Activated effector memory CD4-positive, alpha-beta T cell treated with anti-CD3 and anti-CD28 coated beads, Interleukin-2, amount 50 U/mL, for 16 hours (primary cell): ENCODE measurements around the gene GUCY1B1.
"Not testable (repeated sequence)": the region's sequence is repeated elsewhere in the genome, so short reads cannot be mapped to it uniquely, and the experiment has no call there.

Source experiments
- DNase-seq: peaks from one replicate; pipeline ENCODE4 v3.0.0-alpha.2; 2020

Gene GUCY1B1

GRCh38 chr4:155762334-155762733 lies 3.5 kb downstream of the GUCY1B1 start:
- DNase-seq: no peak

DNA sequence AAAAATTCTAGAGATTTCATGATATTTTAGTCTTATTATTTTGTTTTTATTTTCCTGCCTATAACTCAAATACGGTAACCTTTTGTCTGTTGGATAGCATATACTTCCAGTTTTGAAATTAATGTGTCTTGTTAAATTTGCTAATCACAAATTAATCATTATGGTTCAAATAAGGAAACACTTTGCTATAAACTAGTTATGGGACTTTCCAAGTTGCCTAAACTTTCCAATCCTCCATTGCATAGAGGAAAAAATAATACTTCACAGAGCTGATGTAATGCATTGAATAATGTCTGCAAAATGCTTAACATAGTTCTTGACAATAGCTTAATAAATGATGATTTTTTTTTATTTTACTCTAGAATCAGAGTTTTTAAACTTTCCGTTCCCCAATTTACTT lies 4.7 kb downstream of the GUCY1B1 start:
- DNase-seq: no peak

GRCh38 chr4:155765149-155765548 lies 6.3 kb downstream of the GUCY1B1 start:
- DNase-seq: no peak

- no peak for DNase-seq
Measured at GRCh38 chr4:155766622-155767021, 7.8 kb downstream of the GUCY1B1 start.

- DNase-seq: no peak
Measured at GRCh38 chr4:155768370-155768769, 9.5 kb downstream of the GUCY1B1 start.

DNA sequence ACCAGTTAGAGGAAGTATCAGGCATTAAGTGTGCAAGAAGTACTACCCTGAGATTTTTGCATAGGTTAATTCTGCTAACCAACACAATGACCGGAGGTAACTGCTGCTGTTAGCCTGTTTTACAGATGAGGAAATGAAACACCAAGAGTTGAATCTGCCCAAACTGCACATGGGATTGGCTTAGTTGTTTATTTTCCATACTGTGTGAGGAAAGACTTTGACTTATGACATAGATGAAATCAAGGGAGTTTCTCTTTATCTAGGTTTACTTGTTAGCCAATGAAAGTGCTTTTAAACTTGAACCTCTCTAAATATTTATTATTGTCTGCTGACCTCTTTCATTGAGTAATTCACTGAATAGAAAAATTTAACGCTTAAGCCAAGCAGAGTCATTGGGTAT lies 10.3 kb downstream of the GUCY1B1 start:
- DNase-seq: no peak

DNA sequence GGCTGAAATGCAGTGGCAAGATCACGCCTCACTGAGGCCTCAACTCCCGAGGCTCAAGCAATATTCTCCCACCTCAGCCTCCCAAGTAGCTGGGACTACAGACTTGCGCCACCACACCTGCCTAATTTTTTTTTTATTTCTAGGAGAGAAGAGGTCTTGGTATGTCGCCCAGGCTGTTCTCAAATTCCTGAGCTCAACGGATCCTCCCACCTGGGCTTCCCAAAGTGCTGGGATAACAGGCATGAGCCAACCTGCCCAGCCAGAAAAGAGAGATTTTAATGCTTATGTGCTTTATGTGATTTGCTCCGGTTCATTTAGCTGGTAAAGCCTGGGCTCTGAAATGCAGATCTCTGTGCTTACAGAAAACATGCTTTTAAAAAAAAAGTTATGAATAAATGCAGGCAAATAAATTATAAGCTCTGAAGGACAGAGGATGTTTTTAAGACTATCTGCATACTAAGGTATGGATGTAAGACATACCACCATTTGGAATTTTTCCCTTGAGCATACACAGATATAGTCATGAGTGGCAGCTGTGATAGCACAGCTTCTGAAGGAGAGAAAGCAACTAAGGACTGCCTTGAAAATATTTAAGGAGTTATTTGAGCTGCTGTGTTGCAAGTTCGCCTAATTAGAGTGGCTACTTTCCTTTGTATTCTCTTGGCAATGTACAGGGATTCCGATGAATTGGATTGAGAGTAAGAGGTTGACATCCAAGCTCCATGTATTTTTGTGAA lies 13.8 kb downstream of the GUCY1B1 start:
- no peak for DNase-seq

DNA sequence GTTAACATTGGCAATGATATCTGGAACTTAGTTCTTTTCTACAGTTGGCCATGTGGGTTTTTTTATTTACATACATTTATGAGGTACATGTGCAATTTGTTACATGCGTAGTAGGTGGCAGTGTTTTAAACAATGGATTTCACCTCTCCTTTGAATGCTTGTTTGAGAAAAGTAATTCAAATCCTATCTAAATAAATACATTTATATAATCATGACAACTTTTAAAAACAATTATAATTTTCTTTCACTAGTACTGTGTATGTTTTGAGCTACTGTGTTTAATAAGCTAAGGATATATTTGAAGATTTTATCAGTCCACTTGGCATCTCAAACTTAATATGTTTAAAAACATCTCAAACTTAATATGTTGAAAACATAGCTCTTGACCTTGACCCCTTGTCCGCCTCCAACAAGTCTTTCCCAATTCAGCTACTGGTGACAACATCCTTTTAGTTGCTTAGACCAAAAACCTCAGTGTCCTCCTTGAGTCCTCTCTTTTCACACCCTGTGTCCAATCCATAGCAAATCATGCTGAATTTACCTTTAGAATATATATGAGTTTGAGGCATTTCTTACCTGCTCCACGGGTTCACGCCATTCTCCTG lies 14.5 kb downstream of the GUCY1B1 start:
- no peak for DNase-seq

GRCh38 chr4:155774033-155774432 lies 15.2 kb downstream of the GUCY1B1 start:
- no peak for DNase-seq

DNA sequence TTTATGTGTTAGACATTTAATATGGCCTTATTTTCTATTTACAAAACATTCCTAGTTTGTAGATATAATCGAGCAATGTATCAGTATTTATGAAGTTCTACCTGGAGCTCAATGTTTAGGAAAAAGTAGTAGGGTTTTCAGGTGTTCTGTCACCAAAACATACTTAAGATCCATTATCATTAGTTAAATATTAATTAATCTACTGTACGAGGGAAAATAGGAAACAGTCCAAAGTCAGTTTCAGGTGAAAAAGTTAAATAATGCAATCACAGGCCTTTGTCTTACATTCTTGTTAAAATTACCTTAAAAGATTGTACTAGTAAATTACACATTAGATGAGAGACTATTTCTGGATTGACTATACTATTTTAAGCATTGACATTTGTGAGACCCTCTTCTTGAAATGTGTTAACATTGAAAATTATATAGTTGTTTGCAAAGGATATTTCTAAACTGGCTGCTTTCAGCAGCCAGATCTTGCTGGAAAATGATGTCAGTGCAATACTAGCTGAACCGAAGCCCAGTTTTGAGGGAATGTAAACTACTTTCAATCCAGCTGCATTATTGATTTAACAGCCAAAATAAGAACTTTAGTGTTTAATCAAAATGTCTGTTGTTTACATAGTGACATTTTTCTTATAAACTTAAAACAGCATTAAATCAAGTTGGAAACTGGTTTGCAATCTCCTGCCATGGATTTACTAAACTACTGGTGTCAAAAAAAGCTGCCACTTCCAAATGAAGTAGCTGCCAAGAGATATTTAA lies 19.3 kb downstream of the GUCY1B1 start:
- DNase-seq: no peak

DNA sequence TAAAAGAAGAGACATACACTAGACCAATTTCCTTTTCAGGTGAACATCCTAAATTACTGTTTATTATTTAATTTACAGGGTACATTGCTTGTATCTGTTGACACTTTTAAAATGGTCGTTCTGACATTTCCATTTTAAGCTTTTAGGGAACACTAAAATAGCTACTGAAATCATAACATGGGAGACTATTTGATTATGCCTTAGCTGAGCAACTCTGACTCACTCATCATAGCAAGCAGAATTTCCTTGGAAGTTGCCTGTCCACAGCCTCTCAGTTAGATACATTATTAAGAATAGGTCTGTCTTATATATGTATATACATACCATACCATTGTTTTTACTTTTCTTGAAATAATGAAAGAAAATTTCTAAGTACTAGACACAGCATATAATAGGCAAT lies 22.0 kb downstream of the GUCY1B1 start:
- DNase-seq: no peak

DNA sequence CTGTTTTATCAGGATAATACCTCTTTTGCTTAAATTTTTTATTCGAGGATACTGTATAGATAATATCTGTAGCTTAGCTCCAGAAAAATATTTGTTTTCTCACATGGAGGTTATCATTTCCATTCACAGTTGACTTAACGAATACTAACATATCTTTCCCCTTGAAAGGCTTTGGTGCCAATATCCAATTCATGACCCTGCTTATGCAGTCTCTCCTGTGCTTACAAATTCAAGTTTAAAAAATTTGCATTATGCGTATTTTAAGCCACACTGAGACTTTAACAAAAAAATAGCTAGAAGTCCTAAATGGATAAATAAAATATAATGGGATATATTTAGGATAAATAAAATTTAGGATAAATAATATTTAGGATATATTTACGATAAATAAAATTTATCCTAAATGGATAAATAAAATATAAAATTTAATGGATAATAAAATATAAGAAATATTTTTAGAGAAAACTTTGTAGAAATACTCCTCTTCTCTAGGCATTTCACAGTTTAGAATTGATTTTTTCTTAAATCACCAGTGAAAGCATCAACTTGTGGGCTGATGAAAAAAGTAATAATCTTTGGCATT lies 22.5 kb downstream of the GUCY1B1 start:
- no peak for DNase-seq

DNA sequence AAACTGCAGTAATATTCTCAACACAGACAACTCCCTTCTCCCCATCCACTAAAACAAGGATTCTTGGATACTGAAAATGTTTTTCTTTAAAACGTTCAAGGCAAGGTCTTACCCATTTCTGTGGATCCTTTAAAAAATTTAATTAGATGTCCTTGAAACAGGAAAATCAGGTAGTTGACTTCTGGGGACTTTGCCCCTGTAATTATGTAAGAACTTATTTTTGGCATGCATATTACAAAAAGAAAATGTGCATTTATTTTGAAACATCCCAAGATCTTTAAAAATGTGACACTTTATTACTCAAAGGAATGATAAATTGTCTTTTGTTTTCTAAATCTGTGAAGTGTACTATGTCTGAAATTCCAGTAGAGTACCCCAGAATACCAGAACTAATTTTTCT lies 25.8 kb downstream of the GUCY1B1 start:
- DNase-seq: no peak

DNA sequence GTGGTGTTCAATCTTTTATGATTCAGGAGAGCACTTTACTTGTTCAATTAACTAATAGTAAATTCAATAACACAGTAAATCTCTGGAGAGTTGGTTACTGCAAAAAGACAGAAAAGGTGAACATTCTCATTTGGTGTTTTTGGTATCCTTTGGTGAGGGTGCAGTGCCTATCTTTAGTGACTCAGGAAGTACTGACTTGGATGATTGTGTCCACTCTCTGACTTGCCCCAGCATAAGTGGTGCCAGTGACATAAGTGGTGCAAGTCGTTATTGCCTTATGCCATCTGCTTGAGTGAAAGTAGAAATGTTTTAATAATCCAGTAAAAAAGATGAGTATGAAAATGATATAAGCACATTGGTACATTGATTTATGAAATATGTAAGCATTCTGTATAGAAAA lies 27.0 kb downstream of the GUCY1B1 start:
- DNase-seq: no peak

DNA sequence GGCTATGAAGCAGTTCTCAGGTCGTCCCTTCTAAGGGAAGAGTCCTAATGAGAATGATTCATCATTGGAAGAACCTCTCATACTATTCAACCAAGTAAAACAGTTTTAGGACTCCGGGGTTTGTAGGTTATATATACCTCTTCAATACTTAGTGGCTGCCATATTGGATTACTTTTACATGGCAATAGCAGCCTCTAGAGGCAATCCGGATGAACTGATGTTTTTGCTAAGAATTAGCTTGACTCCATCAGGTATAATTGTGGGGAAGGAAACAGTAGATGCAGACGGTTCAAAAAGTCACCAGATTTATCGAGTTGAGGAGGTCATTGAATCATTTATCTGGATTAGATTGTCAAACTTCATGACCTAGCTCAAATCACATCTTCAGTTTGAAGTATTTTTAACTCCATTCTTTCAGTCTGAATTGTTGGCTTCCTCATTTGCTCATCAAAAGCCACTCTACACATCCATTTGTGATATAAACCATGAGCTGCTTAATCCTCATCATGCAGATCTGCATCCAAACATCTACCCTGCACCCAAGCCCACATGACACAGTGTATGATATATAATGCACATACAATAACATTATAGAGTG lies 28.4 kb downstream of the GUCY1B1 start:
- no peak for DNase-seq

- DNase-seq: no peak
Measured at GRCh38 chr4:155789391-155789790, 30.6 kb downstream of the GUCY1B1 start.

DNA sequence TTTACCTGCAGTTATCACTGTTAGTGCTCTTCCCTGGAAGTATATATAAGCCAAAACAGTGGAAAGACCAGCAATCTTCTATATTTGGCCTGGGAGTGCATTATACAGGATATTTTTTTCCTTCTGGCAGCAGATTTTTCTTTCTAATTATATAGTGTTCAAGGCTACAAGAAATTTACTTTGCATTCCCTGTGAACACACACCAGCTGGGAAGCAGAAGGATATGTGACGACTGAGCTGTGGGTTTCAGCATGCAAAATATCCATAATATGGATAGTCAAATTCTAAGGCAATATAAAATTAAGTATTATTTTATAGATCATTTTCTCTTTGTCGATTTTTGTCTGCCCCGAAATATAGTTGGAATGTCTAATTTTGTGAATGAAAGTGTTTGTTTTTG lies 31.2 kb downstream of the GUCY1B1 start:
- no peak for DNase-seq

- no peak for DNase-seq
Measured at GRCh38 chr4:155794589-155795236, 35.9 kb downstream of the GUCY1B1 start.

- no peak for DNase-seq
Measured at GRCh38 chr4:155795991-155796390, 37.2 kb downstream of the GUCY1B1 start.

DNA sequence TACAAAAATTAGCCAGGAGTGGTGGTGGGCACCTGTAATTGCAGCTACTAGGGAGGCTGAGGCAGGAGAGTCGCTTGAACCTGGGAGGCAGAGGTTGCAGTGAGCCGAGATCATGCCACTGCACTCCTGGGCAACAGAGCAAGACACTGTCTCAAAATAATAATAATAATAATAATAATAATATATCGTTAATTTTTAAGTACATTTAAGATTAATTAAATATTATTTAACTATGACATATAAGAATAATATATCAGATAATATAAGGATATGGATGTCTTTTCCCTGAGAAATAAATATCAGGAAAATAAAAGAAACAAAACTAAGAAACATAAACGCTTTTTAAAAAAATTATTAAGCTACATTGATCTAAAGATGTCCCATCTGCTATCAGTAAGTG lies 38.8 kb downstream of the GUCY1B1 start:
- not testable (repeated sequence) for DNase-seq

GRCh38 chr4:155799116-155799793 lies 40.4 kb downstream of the GUCY1B1 start:
- no peak for DNase-seq

- no peak for DNase-seq
Measured at GRCh38 chr4:155799794-155800123, 40.9 kb downstream of the GUCY1B1 start.
